SIG-M5 treated with dmso at 0.1 percent for 504 hours (cell line): Measurements from ENCODE around the gene ATP6V0A1.
"Not testable (repeated sequence)": the region's sequence is repeated elsewhere in the genome, so short reads cannot be mapped to it uniquely, and the experiment has no call there.

ENCODE experiments used
- DNase-seq: peaks from one replicate; lab custom pipeline; 2025; ENCODE audit not compliant: unreplicated experiment; lab: John Stamatoyannopoulos, UW

Gene ATP6V0A1

GRCh38 chr17:42555961-42556617, 97.4 kb downstream of the ATP6V0A1 start:
- not testable (repeated sequence) for DNase-seq

DNA sequence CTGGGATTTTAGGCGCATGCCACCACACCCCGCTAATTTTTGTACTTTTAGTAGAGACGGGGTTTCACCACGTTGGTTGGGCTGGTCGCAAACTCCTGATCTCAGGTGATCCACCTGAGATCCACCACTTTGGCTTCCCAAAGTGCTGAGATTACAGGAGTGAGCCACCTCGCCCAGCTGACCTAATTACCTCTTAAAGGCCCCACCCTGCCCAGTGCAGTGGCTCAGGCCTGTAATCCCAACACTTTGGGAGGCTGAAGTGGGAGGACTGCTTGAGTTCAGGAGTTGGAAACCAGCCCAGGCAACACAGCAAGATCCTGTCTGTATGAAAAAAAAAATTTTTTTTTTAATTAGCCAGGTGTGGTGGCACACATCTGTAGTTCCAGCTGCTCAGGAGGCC, 100.4 kb downstream of the ATP6V0A1 start:
- DNase-seq = no peak

- no peak for DNase-seq
Observed at GRCh38 chr17:42560246-42560645, 101.6 kb downstream of the ATP6V0A1 start.

DNA sequence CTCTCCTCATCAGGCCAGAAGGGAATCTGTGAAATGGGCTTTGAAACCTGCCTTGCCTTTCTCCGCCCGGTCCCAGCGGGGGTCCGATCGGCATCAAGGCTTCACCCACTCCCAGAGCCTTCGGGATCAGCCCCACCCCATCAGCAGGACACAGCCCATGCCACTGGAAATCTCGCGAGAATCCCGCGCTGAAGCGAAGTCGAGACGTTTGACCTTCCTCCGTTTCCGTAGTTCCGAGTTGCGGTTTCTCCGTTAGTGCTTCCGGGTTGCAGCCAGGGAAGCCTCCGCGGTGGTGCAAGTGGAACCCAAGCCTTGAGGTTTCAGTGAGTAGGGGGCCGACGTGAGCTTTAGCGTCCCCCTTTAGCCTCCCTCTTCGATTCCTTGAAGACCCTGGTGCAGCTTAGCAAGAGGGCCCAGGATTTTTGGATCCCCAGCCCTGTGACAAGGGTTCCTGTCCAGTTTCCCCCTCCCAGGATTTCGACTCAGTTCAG, 103.3 kb downstream of the ATP6V0A1 start, which contains the start of gene COASY:
TSS of gene COASY (plus strand) at position 252 of the 491 bp plus-strand sequence. CDS start 475 bp downstream, outside the sequence.
- DNase-seq = peak; percentile 95

DNA sequence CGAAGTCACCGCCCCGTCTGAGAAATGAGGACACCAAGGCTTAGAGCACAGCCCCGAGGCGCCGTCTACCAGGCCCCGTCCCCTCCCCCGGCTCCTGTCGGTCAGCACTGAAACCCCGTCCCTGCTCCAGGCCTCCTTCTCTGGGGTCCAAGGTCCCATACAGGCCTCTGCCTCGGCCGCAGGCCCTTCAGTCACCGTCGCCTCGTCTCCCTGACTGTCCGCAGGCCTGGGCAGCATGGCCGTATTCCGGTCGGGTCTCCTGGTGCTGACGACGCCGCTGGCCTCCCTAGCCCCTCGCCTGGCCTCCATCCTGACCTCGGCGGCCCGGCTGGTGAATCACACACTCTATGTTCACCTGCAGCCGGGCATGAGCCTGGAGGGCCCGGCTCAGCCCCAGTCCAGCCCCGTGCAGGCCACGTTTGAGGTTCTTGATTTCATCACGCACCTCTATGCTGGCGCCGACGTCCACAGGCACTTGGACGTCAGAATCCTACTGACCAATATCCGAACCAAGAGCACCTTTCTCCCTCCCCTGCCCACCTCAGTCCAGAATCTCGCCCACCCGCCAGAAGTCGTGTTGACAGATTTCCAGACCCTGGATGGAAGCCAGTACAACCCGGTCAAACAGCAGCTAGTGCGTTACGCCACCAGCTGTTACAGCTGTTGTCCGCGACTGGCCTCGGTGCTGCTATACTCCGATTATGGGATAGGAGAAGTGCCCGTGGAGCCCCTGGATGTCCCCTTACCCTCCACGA, 103.9 kb downstream of the ATP6V0A1 start:
- DNase-seq = peak; percentile 32

DNA sequence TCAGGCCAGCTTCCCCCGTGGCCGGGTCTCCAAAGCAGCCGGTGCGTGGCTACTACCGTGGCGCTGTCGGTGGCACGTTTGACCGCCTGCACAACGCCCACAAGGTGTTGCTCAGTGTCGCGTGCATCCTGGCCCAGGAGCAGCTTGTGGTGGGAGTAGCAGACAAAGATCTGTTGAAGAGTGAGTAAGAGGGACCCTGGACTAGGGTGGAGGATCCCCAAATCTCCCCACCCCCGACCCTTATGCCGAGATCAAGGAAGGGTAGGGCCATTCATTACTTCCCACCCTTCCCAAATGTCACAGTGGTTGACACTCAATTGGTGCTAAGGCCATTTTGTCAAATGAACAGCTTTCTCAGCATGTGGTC, 104.4 kb downstream of the ATP6V0A1 start:
- no peak for DNase-seq

- DNase-seq = no peak
Observed at GRCh38 chr17:42563543-42563942, 104.9 kb downstream of the ATP6V0A1 start.

- no peak for DNase-seq
Observed at GRCh38 chr17:42563950-42564349, 105.3 kb downstream of the ATP6V0A1 start.

DNA sequence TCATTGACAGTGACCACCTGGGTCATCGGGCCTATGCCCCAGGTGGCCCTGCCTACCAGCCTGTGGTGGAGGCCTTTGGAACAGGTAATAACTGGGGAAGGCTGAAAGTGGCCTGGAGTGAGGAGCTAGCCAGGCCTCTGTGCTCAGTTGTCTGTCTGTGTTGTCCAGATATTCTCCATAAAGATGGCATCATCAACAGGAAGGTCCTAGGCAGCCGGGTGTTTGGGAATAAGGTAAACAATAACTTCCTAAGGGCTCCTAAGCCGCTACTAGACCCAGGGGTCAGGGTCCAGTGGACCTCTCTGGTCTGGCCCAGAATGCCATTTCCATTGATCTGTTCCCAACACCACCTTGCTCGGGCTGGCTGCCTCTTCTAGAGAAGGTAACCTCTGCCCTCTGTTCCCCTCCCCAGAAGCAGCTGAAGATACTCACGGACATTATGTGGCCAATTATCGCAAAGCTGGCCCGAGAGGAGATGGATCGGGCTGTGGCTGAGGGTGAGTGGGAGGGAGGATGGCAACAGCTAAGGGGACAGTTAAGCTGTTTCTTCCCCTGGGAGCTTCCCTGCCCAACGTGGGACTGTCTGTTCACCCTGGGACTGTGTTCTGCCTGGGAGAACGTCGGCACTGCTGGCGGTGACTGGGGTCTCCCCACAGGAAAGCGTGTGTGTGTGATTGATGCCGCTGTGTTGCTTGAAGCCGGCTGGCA, 106.3 kb downstream of the ATP6V0A1 start:
- DNase-seq = no peak

GRCh38 chr17:42565523-42566214, 107.0 kb downstream of the ATP6V0A1 start:
- no peak for DNase-seq

GRCh38 chr17:42566215-42566882, 107.7 kb downstream of the ATP6V0A1 start:
- DNase-seq = no peak

DNA sequence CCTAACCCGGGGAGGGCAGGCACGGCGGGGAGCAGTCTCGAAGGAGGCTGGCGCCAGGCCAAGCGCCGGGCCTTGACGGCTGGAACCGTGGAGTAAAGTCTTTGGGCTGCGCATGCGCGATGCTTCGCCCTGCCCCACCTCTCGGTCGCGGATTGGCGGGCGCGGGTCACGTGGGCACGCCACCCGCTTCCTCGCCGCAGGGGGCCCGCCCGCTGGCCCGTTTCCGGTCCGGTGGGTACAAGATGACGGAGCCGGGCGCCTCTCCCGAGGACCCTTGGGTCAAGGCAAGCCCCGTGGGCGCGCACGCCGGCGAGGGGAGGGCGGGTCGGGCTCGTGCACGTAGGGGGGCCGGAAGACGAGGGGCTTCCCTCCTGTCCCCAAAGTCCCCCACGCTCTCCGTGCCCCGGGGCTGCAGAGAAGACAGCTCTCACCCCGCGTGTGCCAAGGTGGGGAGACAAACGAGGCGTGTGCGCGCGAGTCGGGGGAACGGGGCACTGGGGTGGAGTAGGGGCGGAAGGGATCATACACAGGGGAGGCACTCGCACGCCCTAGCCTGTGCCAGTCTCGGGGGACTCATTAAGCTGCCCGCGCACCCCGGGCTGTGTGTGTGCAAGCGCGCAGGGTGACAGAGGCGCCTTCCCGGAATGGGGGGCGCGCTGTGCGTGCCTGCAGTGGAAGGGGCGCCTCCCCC, 108.3 kb downstream of the ATP6V0A1 start, which contains the start of gene MLX:
TSS of gene MLX (plus strand) at position 218 of the 691 bp plus-strand sequence. CDS start at position 243, 25 bp downstream.
- DNase-seq = peak; percentile 87

DNA sequence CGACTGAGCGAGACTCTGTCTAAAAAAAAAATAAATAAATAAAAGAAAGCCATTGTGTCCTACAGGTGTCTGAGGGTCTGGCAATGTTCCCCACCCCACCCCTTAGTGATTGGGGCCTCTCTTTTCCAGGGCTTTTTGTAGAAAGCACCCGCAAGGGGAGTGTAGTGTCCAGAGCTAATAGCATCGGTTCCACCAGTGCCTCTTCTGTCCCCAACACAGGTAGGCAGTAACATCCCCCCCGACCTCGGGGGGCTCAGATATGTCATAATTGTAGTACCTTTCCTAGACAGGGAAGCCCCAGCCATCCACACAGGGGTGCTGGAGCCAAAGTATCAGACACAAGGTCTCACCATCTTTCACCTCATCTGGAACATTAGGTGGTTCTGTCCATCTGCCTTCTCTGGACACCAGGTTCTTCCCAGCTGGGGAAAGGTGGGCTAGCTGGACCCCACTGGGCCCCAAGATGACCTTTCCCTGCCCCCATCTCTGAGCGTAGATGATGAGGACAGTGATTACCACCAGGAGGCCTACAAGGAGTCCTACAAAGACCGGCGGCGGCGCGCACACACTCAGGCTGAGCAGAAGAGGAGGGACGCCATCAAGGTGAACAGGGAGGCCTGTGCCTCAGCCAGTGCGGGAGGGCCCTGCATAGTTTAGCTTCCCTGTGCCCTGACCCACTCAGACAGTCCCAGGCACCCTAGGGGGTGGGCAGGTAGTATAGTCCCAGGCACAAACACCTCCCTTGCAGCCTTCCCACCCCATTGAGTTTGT, 109.8 kb downstream of the ATP6V0A1 start:
- DNase-seq = no peak

- no peak for DNase-seq
Observed at GRCh38 chr17:42571435-42572225, 113.0 kb downstream of the ATP6V0A1 start.
